Natural killer cell (primary cell): ENCODE measurements around the gene NECTIN4. TPM values are rescaled to one million over a fixed set of nuclear protein-coding genes. Genes with fewer than 3 reads are reported as not detected.

Experiments
- ATAC-seq, 3 donors: fragments of 150-1000 bp in 2 of 3; fragments of 200-7000 bp in 1 of 3; cut with Tn5 transposase; 1 replicate in 1 of 3; 2 replicates in 2 of 3; pipeline ENCODE4 v1.10.0; 2021; ENCODE audit warnings: mild to moderate bottlenecking in 2 of 3, moderate library complexity in 2 of 3
- DNase-seq, 2 donors: peaks; one replicate each; pipeline versions ENCODE4 v3.0.0 to v3.0.0-alpha.2; 2013 to 2021; ENCODE audit warnings: mixed read lengths in 1 of 2
- H3K27ac ChIP-seq: one replicate; pipeline ENCODE4 v1.5.1; 2013; ENCODE audit warnings: mild to moderate bottlenecking, low read length
- H3K27me3 ChIP-seq: one replicate; pipeline ENCODE4 v1.6.1; 2013; ENCODE audit warnings: low read length; ENCODE audit not compliant: control insufficient read depth, insufficient read depth
- H3K36me3 ChIP-seq: one replicate; pipeline ENCODE4 v1.6.1; 2013; ENCODE audit warnings: low read length; ENCODE audit not compliant: control insufficient read depth, insufficient read depth
- H3K4me1 ChIP-seq: one replicate; pipeline ENCODE4 v1.6.1; 2013; ENCODE audit warnings: low read length; ENCODE audit not compliant: control insufficient read depth, insufficient read depth
- H3K4me3 ChIP-seq: one replicate; pipeline ENCODE4 v1.5.1; 2013; ENCODE audit warnings: low read length
- H3K9me3 ChIP-seq: one replicate; pipeline ENCODE4 v1.6.1; 2013; ENCODE audit warnings: low read length; ENCODE audit not compliant: control insufficient read depth, insufficient read depth
- H3K27ac Mint-ChIP-seq, 2 donors: one replicate each; pipeline ENCODE4 v1.8.0; 2022; ENCODE audit warnings: mild to moderate bottlenecking in 2 of 2, mixed read lengths in 2 of 2, moderate library complexity in 1 of 2
- H3K27me3 Mint-ChIP-seq, 2 donors: one replicate each; pipeline ENCODE4 v1.8.0; 2022; ENCODE audit warnings: low read depth in 2 of 2, mixed read lengths in 2 of 2
- H3K36me3 Mint-ChIP-seq: one replicate; pipeline ENCODE4 v1.8.0; 2022; ENCODE audit warnings: mixed read lengths
- H3K4me1 Mint-ChIP-seq, 2 donors: one replicate each; pipeline ENCODE4 v1.8.0; 2022; ENCODE audit warnings: mixed read lengths in 2 of 2
- H3K4me3 Mint-ChIP-seq: one replicate; pipeline ENCODE4 v1.8.0; 2022; ENCODE audit warnings: mild to moderate bottlenecking, moderate library complexity, mixed read lengths
- H3K9me3 Mint-ChIP-seq, 2 donors: one replicate each; pipeline ENCODE4 v1.8.0; 2022; ENCODE audit warnings: mixed read lengths in 2 of 2
- WGBS: methylation state at CpG from one replicate; pipeline ENCODE4 v1.1.7; 2013; ENCODE audit warnings: missing lambda C conversion rate; ENCODE audit not compliant: insufficient coverage; 5-methylcytosine and 5-hydroxymethylcytosine counted together
- intact Hi-C: fragments of 100-400 bp; cut with micrococcal nuclease; formaldehyde crosslinking; loops from one replicate; pipeline ENCODE4 v1.14.2; 2022
- total RNA-seq, 4 donors: library from RNA; stranded (reverse); fragments of 120-200 nt in 1 of 4; gene quantifications; one replicate each; pipeline versions ENCODE4 v1.2.3 to v1.2.4, GENCODE V29; 2013 to 2022
- TF ChIP-seq, protein P1 (sequence below): fragments of 200-600 bp; IDR thresholded peaks from one replicate; pipeline ENCODE4 v1.8.0; 2022; ENCODE audit warnings: antibody characterized with exemption

Gene NECTIN4
- total RNA-seq, 3 donors from 2014 or later (not counting 1 experiment from before 2014, with no cell fraction given), result 0.07 to 0.09 TPM; not detected in 1

DNA sequence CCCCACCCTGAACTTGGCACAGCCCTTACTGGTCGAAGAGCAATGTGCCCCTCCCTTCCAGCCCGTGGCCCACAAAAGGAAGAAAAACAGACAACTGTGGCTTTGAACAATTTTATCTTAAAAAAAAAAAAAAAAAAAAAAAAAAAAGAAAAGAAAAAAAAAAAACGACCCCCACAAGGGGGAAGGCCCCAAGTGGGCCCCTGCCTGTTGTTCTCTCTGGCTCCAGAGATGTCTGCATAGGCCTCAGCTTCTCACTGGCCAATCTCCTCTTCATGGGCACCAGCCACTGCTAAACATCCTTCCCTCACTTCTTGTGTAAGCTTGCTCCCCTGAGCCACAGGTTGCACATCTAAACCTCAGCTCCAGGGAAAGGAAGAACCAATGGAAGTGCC lies 50.2 kb downstream of the NECTIN4 start:
- H3K4me1 ChIP-seq, result peaks cover 41% of the 10 kb centered on the region
- Mint-ChIP-seq H3K9me3 (no peaks in the 10 kb centered on the region), H3K4me1 (peaks cover 14 to 51% of the 10 kb centered on the region in 2 donors), H3K4me3 (peak overlapping the region; percentile 93), H3K27me3 (no peaks in the 10 kb centered on the region), H3K27ac (peak overlapping the region; percentile 84 to 92), H3K36me3 (no peaks in the 10 kb centered on the region)
- H3K9me3 ChIP-seq, result no peaks in the 10 kb centered on the region
- TF ChIP-seq, protein P1, sequence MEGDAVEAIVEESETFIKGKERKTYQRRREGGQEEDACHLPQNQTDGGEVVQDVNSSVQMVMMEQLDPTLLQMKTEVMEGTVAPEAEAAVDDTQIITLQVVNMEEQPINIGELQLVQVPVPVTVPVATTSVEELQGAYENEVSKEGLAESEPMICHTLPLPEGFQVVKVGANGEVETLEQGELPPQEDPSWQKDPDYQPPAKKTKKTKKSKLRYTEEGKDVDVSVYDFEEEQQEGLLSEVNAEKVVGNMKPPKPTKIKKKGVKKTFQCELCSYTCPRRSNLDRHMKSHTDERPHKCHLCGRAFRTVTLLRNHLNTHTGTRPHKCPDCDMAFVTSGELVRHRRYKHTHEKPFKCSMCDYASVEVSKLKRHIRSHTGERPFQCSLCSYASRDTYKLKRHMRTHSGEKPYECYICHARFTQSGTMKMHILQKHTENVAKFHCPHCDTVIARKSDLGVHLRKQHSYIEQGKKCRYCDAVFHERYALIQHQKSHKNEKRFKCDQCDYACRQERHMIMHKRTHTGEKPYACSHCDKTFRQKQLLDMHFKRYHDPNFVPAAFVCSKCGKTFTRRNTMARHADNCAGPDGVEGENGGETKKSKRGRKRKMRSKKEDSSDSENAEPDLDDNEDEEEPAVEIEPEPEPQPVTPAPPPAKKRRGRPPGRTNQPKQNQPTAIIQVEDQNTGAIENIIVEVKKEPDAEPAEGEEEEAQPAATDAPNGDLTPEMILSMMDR, result no peak
- peak overlapping the region; percentile 95 for H3K4me3 ChIP-seq
- ATAC-seq, result no peak
- intact Hi-C loops, result no loop called here
- WGBS, result 0% methylated on average over 2 of the region's 3 CpGs
- H3K27ac ChIP-seq, result peak overlapping the region; percentile 77
- DNase-seq, result no peak
- peaks cover 40% of the 10 kb centered on the region for H3K36me3 ChIP-seq
- no peaks in the 10 kb centered on the region for H3K27me3 ChIP-seq

DNA sequence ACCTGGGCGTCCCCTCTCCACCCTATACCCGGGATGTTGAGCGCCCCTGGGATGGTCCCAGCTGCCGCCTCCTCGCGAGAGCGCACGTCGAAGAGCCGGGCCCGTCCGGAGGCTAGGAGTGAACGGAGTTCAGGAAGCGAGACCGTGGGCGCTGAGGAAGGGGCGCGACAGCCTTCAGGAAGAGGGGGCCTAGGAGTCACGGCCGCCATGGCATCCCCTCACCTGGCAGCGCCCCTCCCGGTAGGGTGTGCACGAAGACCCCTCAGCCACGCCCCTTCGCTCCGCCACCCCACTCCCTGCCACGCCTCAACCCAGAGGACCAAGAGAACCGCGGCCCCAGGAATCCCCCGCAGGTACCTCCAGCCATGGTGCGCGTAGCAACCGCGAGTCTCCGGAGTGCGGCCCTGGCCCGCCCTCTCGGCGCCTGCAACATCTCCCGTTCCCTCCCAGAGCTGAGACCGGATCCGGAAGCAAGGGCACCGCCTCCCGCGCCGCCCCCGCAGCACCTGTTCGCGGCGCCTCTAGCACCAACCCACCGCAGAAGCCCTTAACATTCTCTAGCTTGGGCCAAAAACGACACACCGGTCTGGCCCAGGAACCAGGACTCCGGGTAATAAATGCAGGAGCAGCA lies 50.7 kb downstream of the NECTIN4 start, which contains the start of gene TSTD1:
Gene TSTD1 (minus strand): TSS at position 442 of the 631 bp plus-strand sequence. CDS start 75 bp downstream, at position 367.
- H3K9me3 Mint-ChIP-seq, result no peaks in the 10 kb centered on the region
- 3% methylated on average over 54 of the region's 54 CpGs for WGBS
- ATAC-seq (peak; percentile 86 to 94 (median 89)), DNase-seq (peak; percentile 75 to 94)
- H3K4me1 ChIP-seq, result peaks cover 38% of the 10 kb centered on the region
- peaks cover 14 to 49% of the 10 kb centered on the region in 2 donors for H3K4me1 Mint-ChIP-seq
- no peaks in the 10 kb centered on the region for H3K36me3 Mint-ChIP-seq
- H3K27ac ChIP-seq, result peak within 1 kb of the TSS; percentile 77
- peaks cover 40% of the 10 kb centered on the region for H3K36me3 ChIP-seq
- H3K27me3 Mint-ChIP-seq, result no peaks in the 10 kb centered on the region
- peak within 1 kb of the TSS; percentile 93 for H3K4me3 Mint-ChIP-seq
- intact Hi-C loops, result no loop called here
- H3K27me3 ChIP-seq, result no peaks in the 10 kb centered on the region
- H3K9me3 ChIP-seq, result no peaks in the 10 kb centered on the region
- TF ChIP-seq, protein P1, result no peak
- peak within 1 kb of the TSS; percentile 84 to 92 for H3K27ac Mint-ChIP-seq
- peak within 1 kb of the TSS; percentile 95 for H3K4me3 ChIP-seq

DNA sequence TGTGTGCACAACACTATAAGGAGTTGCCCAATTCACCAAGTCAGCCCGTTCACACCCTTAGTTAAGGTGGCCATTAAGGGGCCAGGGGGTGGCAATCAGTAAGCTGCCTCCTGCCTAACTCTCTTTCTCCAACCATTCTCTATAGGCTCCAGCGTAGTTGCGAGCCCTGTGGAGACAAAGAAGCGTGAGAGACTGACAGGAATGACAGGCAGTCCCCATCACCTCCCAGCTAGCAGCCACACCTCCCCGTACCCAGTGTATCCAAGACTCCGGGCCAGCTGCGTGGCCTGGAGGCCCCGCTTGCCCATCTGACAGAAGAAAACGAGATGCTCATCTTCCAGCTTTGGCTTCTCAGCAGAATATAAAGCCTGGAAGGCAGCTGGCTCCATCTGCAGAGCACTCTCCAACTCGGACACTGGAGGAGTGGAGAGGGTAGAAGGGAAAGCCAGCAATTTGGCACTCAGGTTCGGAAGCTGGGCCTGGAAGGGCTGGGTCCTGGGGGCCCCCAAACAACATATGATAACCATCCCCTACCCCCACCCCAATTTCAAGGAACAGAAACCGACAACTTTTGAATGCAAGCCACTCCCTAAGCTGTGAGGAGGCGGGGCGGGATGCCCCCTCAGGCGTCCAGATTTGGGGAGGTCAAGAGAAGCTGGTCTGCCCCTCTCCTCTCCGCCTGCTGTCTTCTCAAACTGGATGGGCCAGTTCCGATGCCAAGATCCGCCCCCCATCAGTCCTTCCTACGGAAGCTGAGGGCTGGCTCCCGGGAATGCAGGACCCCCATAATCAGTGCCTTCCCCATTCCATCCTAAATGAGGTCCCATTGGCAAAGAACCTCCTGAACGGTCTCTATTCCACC lies 51.5 kb downstream of the NECTIN4 start:
- Histone ChIP-seq H3K4me3 (peak overlapping the region; percentile 95), H3K4me1 (peaks cover 38% of the 10 kb centered on the region), H3K27me3 (no peaks in the 10 kb centered on the region), H3K27ac (peak overlapping the region; percentile 77), H3K36me3 (peaks cover 36% of the 10 kb centered on the region), H3K9me3 (no peaks in the 10 kb centered on the region)
- DNase-seq (no peak), ATAC-seq (no peak)
- Mint-ChIP-seq H3K9me3 (no peaks in the 10 kb centered on the region), H3K4me3 (peak overlapping the region; percentile 93), H3K27ac (peak overlapping the region; percentile 84 to 92), H3K4me1 (peaks cover 12 to 51% of the 10 kb centered on the region in 2 donors), H3K27me3 (no peaks in the 10 kb centered on the region), H3K36me3 (no peaks in the 10 kb centered on the region)
- TF ChIP-seq, protein P1, result no peak
- intact Hi-C loops, result no loop called here
- WGBS, result 68% methylated on average over 21 of the region's 21 CpGs
